ENCODE data around the gene STEAP4.

STEAP4 gene

DNA sequence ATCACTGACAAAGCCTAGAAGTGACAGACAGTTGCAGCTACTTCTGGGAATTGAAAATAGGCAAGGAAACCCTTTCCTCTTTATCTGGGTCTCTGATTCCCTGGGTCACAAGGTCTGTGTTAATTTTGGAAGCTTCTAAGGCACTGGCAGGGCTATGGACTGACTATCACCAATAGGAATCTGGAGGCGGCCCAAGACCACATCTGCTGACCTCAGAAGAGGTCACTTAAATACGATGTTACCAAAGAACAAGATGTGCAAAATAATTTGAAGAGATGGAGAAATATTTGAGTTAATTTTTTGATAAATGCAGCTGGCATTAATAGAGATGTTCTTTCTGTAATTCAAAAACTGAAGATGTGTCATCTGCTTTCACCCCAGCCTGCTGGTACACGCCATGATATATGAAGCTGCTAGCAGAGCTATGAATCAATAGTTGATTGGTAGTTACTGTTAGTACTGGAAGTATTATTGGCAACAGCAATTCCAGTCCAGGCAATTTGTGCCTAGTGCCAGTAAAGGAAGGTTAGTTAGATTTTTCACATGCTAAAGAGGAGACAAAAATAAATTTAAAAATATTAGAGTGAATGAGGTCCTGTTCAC lies 5.5 kb upstream of the STEAP4 start:
- TF ChIP-seq, protein P1, sequence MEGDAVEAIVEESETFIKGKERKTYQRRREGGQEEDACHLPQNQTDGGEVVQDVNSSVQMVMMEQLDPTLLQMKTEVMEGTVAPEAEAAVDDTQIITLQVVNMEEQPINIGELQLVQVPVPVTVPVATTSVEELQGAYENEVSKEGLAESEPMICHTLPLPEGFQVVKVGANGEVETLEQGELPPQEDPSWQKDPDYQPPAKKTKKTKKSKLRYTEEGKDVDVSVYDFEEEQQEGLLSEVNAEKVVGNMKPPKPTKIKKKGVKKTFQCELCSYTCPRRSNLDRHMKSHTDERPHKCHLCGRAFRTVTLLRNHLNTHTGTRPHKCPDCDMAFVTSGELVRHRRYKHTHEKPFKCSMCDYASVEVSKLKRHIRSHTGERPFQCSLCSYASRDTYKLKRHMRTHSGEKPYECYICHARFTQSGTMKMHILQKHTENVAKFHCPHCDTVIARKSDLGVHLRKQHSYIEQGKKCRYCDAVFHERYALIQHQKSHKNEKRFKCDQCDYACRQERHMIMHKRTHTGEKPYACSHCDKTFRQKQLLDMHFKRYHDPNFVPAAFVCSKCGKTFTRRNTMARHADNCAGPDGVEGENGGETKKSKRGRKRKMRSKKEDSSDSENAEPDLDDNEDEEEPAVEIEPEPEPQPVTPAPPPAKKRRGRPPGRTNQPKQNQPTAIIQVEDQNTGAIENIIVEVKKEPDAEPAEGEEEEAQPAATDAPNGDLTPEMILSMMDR (IDR thresholded peaks at IDR 0.05; ENCODE audit: low read depth, low read length, missing control alignments) = no peak
- no peak overlapping the region for H3K27ac ChIP-seq
- in situ Hi-C loops (cut with HindIII; ENCODE audit: low pct_ligation_motif_present, low sequenced_read_pairs) = no loop called here
- H3K4me3 ChIP-seq (ENCODE audit: low read depth, low read length) = no peak overlapping the region
- no peak for DNase-seq
- H3K36me3 ChIP-seq (replicated peaks) = no peaks in the 10 kb centered on the region
- H3K27me3 ChIP-seq (replicated peaks) = no peaks in the 10 kb centered on the region

DNA sequence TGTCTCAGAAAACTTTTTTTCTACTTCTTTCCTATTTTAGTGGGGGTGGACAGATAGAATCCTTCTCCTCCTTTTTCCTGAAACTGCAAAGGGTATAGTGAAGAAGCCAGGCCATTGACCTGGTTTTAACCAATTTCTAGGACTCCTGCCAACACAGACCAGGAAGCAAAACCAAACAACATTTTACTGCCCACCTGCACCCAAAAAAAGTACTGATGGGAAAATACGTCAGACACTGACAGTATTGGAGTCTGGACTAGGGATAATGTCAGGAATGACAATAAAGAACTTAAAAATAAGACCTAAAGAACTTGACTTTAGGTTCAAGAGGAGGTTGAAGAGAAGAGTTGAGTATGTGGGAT lies 5.0 kb upstream of the STEAP4 start:
- Histone ChIP-seq H3K27me3 (replicated peaks) (no peaks in the 10 kb centered on the region), H3K36me3 (replicated peaks) (no peaks in the 10 kb centered on the region), H3K27ac (no peak overlapping the region), H3K4me3 (ENCODE audit: low read depth, low read length) (no peak overlapping the region)
- TF ChIP-seq, protein P1 (IDR thresholded peaks at IDR 0.05; ENCODE audit: low read depth, low read length, missing control alignments) = no peak
- in situ Hi-C loops (cut with HindIII; ENCODE audit: low pct_ligation_motif_present, low sequenced_read_pairs) = no loop called here
- DNase-seq = no peak

DNA sequence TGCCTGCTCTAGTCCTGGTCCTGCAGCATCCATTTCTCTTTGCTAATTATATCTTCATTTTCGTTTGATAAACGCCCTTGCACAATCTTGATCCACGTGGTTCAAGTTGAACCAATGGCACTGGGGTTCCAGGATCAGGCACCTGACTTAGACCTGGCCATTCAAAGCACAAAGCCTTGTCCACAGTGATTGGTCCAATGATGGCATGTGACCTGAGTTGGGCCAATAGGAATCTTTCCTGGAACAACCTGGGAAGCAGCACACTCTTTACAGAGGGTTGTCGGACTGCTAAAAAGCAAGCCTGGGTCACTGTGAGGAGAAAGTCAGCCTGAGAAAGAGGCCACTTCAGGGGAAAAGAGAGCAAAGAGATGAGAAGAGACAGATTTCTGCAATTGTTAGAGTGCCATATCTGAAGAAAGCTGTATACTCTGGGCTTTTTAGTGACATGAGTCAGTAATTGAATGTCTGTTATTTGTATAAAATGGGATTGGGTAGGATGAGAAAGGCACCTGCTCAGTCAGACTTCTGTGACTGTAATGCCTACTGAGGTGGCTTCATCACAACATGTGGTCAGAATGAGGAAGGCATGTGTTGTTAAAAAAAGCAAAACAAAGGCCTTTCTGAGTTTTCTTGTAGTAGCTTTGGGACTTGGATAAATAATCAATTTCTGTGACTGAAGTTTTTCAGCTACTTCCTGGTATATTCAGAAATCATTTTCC lies 4.4 kb upstream of the STEAP4 start:
- Histone ChIP-seq H3K27me3 (replicated peaks) (no peaks in the 10 kb centered on the region), H3K36me3 (replicated peaks) (no peaks in the 10 kb centered on the region), H3K27ac (no peak overlapping the region), H3K4me3 (ENCODE audit: low read depth, low read length) (no peak overlapping the region)
- TF ChIP-seq, protein P1 (IDR thresholded peaks at IDR 0.05; ENCODE audit: low read depth, low read length, missing control alignments) = no peak
- in situ Hi-C loops (cut with HindIII; ENCODE audit: low pct_ligation_motif_present, low sequenced_read_pairs) = no loop called here
- DNase-seq = no peak

DNA sequence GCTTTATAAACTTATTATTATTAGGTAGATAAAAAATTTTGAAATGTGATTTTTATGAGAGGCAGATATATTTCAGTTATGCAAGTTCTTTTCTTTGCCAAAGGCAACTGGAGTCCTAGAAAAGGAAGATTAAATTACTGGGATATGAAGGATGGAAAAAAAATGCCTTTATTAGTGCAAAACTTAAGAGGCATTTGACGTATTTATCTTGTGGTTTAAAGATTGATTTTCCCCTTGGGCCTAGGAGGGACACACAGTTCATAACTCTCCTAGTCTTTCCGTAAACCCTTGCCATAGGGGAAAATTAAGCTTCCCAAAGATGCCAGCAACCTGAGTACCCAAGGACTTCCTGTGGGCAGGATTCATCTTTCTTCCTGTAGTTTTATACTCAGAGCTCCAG lies 3.1 kb upstream of the STEAP4 start:
- H3K27me3 ChIP-seq (replicated peaks) = no peaks in the 10 kb centered on the region
- in situ Hi-C loops (cut with HindIII; ENCODE audit: low pct_ligation_motif_present, low sequenced_read_pairs) = no loop called here
- no peaks in the 10 kb centered on the region for H3K36me3 ChIP-seq (replicated peaks)
- no peak for DNase-seq
- no peak overlapping the region for H3K4me3 ChIP-seq (ENCODE audit: low read depth, low read length)
- TF ChIP-seq, protein P1 (IDR thresholded peaks at IDR 0.05; ENCODE audit: low read depth, low read length, missing control alignments) = no peak
- H3K27ac ChIP-seq = no peak overlapping the region

DNA sequence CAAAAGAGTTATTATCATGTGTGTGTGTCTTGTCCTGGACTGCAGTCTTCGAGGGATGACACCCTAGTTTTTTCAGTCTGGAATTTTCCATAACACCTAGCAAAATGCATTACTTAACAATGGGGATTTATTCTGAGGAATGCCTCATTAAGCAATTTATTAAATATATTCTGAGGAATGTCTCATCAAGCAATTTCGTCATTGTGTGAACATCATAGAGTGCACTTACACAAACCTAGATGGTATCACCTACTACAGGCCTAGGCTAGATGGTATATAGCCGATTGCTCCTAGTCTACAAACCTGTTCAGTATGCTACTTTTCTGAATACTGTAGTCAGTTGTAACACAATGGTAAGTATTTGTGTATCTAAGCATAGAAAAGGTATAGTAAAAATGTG lies 1.1 kb upstream of the STEAP4 start:
- no peak overlapping the region for H3K4me3 ChIP-seq (ENCODE audit: low read depth, low read length)
- H3K36me3 ChIP-seq (replicated peaks) = no peaks in the 10 kb centered on the region
- no peak for DNase-seq
- H3K27ac ChIP-seq = no peak overlapping the region
- H3K27me3 ChIP-seq (replicated peaks) = no peaks in the 10 kb centered on the region
- in situ Hi-C loops (cut with HindIII; ENCODE audit: low pct_ligation_motif_present, low sequenced_read_pairs) = no loop called here
- TF ChIP-seq, protein P1 (IDR thresholded peaks at IDR 0.05; ENCODE audit: low read depth, low read length, missing control alignments) = no peak

DNA sequence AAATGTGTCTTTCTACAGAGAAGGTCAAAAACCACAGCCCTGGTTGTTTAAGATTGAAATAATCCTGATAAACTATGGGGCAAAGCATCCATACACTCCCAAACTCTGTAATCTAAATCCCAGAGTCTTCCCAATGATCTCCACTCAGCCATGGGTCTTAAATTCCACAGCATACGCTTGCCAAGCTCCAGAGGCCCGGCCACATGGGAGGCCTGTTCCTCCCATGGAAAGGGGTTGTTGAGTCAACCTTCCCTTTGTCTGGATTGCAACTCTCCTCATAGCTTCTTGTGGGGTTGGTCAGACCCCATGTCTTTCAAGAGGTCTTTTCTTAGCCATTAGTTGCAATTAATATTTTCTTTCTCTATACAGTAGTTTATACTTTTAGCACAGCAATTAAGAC lies 718 bp upstream of the STEAP4 start:
- DNase-seq = no peak
- TF ChIP-seq, protein P1 (IDR thresholded peaks at IDR 0.05; ENCODE audit: low read depth, low read length, missing control alignments) = no peak
- Histone ChIP-seq H3K36me3 (replicated peaks) (no peaks in the 10 kb centered on the region), H3K27ac (no peak overlapping the region), H3K27me3 (replicated peaks) (no peaks in the 10 kb centered on the region), H3K4me3 (ENCODE audit: low read depth, low read length) (no peak overlapping the region)
- in situ Hi-C loops (cut with HindIII; ENCODE audit: low pct_ligation_motif_present, low sequenced_read_pairs) = no loop called here

Measured in brain microvascular endothelial cell (primary cell).